ENCODE results near the gene SLC16A11. TPM values are rescaled to one million over a fixed set of nuclear protein-coding genes. Genes with fewer than 3 reads are reported as not detected.
"Not testable (repeated sequence)": the region's sequence is repeated elsewhere in the genome, so short reads cannot be mapped to it uniquely, and the experiment has no call there.

The SLC16A11 gene
- total and polyA plus RNA-seq, 4 donors: 1.9 to 8.9 (median 6.5) TPM

DNA sequence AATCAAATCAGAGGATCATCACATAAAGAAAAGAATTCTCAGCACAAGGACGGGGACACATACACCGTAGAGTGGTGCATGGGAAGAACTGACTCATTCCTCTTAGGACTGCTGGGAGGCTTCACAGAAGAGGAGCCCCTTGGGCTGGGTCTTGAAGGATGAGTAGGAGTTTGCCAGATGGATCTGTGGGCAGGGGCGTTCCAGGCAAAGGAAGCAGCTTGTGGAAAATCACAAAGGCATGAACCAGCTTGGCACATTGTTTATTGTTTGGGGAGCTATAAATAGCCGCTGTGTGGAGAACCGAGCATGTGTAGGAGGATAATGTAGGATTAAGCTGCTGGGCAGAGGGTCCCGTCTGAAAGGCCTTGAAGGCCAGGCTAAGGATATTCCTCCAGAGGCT is 5.1 kb upstream of the SLC16A11 start:
- Histone ChIP-seq H3K9me3 (ENCODE audit: control insufficient read depth in 4 of 4, insufficient read depth in 3 of 4, low read length in 3 of 4) (no peaks in the 10 kb centered on the region), H3K9ac (ENCODE audit: insufficient read depth in 1 of 2, low read length in 2 of 2) (no peak overlapping the region), H3K36me3 (ENCODE audit: control insufficient read depth in 4 of 4, insufficient read depth in 4 of 4, low read length in 4 of 4) (no peaks in the 10 kb centered on the region), H3K27me3 (ENCODE audit: control insufficient read depth in 3 of 3, insufficient read depth in 3 of 3, low read length in 2 of 3) (peaks cover 0 to 35% (median 12%) of the 10 kb centered on the region in 3 donors), H3K4me3 (no peak overlapping the region), H3K4me1 (ENCODE audit: control insufficient read depth in 5 of 5, insufficient read depth in 5 of 5, low read length in 5 of 5) (peaks cover 0 to 13% (median 7%) of the 10 kb centered on the region in 5 donors), H3K27ac (ENCODE audit: low read depth in 1 of 2, low read length in 1 of 2) (no peak overlapping the region)
- TF ChIP-seq, protein P1, sequence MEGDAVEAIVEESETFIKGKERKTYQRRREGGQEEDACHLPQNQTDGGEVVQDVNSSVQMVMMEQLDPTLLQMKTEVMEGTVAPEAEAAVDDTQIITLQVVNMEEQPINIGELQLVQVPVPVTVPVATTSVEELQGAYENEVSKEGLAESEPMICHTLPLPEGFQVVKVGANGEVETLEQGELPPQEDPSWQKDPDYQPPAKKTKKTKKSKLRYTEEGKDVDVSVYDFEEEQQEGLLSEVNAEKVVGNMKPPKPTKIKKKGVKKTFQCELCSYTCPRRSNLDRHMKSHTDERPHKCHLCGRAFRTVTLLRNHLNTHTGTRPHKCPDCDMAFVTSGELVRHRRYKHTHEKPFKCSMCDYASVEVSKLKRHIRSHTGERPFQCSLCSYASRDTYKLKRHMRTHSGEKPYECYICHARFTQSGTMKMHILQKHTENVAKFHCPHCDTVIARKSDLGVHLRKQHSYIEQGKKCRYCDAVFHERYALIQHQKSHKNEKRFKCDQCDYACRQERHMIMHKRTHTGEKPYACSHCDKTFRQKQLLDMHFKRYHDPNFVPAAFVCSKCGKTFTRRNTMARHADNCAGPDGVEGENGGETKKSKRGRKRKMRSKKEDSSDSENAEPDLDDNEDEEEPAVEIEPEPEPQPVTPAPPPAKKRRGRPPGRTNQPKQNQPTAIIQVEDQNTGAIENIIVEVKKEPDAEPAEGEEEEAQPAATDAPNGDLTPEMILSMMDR (IDR thresholded peaks at IDR 0.05; ENCODE audit: control extremely low read depth, extremely low read depth): no peak
- DNase-seq (no peak), ATAC-seq (ENCODE audit: insufficient read depth, low FRiP score) (no peak)
- 84 to 89% methylated on average over 6 of the region's 6 CpGs for WGBS, 2 donors

DNA sequence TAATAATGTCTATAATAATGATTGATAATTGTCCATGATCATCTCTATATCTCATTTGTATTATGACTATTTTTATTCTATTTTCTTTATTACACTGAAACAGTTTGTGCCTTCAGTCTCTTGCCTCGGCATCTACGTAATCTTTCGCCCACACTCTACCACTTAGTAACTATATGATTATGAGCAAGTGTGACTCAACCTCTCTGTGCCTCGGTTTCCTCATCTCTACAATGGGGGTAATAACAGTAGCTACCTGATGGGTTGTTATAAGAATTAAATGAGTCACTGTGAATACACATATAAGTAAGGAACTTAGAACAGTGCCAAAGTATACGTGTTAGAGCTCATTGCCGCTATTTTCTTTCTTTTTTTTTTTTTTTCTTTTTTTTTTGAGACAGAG is 3.7 kb upstream of the SLC16A11 start:
- Histone ChIP-seq H3K9ac (ENCODE audit: insufficient read depth in 1 of 2, low read length in 2 of 2) (no peak overlapping the region), H3K27ac (ENCODE audit: low read depth in 1 of 2, low read length in 1 of 2) (no peak overlapping the region), H3K4me1 (ENCODE audit: control insufficient read depth in 5 of 5, insufficient read depth in 5 of 5, low read length in 5 of 5) (peaks cover 0 to 25% (median 8%) of the 10 kb centered on the region in 5 donors), H3K27me3 (ENCODE audit: control insufficient read depth in 3 of 3, insufficient read depth in 3 of 3, low read length in 2 of 3) (peaks cover 0 to 41% (median 24%) of the 10 kb centered on the region in 3 donors), H3K9me3 (ENCODE audit: control insufficient read depth in 4 of 4, insufficient read depth in 3 of 4, low read length in 3 of 4) (no peaks in the 10 kb centered on the region), H3K4me3 (no peak overlapping the region), H3K36me3 (ENCODE audit: control insufficient read depth in 4 of 4, insufficient read depth in 4 of 4, low read length in 4 of 4) (no peaks in the 10 kb centered on the region)
- ATAC-seq (ENCODE audit: insufficient read depth, low FRiP score) (no peak), DNase-seq (no peak)
- WGBS, 2 donors: 77 to 95% methylated on average over 6 of the region's 6 CpGs
- TF ChIP-seq, protein P1 (IDR thresholded peaks at IDR 0.05; ENCODE audit: control extremely low read depth, extremely low read depth): no peak

DNA sequence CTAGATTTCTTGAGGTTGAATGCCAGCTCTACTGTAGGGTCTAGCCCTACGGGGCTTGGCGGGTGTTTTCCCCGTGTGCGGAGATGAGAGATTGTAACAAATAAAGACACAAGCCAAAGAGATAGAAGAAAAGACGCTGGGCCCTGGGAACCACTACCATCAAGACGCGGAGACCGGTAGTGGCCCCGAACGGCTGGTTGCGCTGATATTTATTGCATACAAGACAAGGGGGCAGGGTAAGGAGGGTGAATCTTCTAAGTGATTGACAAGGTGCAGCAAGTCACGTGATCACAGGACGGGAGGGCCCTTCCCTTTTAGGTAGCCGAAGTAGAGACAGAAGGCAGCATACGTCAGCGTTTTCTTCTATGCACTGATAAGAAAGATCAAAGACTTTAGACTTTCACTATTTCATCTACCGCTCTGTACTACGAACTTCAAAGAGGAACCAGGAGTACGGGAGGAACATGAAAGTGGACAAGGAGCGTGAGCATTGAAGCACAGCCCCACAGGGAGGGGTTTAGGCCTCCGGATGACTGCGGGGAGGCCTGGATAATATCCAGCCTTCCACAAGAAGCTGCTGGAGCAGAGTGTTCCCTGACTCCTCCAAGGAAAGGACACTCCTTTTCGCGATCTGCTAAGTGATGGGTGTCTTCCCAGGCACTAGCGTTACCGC is 3.0 kb upstream of the SLC16A11 start:
- not testable (repeated sequence) for H3K9me3 ChIP-seq (ENCODE audit: control insufficient read depth in 4 of 4, insufficient read depth in 3 of 4, low read length in 3 of 4); H3K36me3 ChIP-seq (ENCODE audit: control insufficient read depth in 4 of 4, insufficient read depth in 4 of 4, low read length in 4 of 4); H3K4me3 ChIP-seq; ATAC-seq (ENCODE audit: insufficient read depth, low FRiP score)
- H3K27me3 ChIP-seq (ENCODE audit: control insufficient read depth in 3 of 3, insufficient read depth in 3 of 3, low read length in 2 of 3): peaks cover 0 to 41% (median 25%) of the 10 kb centered on the region in 3 donors
- H3K9ac ChIP-seq (ENCODE audit: insufficient read depth in 1 of 2, low read length in 2 of 2): peak overlapping the region in 1 of 2 donors; percentile 32
- WGBS, 2 donors: 14 to 19% methylated on average over 26 of the region's 26 CpGs
- peaks cover 0 to 28% (median 12%) of the 10 kb centered on the region in 5 donors for H3K4me1 ChIP-seq (ENCODE audit: control insufficient read depth in 5 of 5, insufficient read depth in 5 of 5, low read length in 5 of 5)
- DNase-seq: peak in 2 of 3 donors; percentile 35 to 46
- H3K27ac ChIP-seq (ENCODE audit: low read depth in 1 of 2, low read length in 1 of 2): peak overlapping the region in 1 of 2 donors; percentile 88

DNA sequence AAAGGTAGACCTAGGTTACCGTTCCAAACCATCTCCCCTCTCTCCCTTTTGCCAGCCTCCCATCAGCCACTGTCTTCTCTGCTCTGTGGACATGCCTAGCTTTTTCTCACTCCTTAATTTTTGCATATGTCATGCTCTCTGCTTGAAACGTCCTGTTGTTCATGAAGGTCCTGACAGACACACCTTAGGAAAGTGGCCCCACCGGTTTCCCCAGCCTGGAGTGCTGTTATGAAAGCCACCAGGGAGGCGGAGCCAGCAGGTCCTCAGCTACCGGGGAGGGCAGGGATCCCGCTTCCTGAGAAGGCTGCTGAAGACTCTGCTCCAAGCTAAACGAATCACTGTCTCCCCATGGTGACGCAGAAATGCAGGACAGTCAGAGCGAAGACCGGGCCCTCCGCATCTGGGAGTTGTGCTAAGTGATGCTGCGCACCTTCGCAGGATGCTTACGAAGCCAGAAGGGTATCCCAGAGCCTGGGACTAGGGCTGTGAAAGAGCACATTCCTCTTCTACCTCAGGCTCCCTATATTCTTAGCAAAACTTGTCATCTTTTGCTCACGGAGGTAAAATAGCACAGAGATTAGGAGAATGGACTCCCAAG is 2.3 kb upstream of the SLC16A11 start:
- H3K4me1 ChIP-seq (ENCODE audit: control insufficient read depth in 5 of 5, insufficient read depth in 5 of 5, low read length in 5 of 5): peaks cover 0 to 28% (median 12%) of the 10 kb centered on the region in 5 donors
- DNase-seq: peak; percentile 59 to 76 (median 75)
- TF ChIP-seq, protein P1 (IDR thresholded peaks at IDR 0.05; ENCODE audit: control extremely low read depth, extremely low read depth): no peak

More for the DNA sequence above, 2.3 kb upstream of the SLC16A11 start:
- peak overlapping the region in 1 of 2 donors; percentile 32 for H3K9ac ChIP-seq (ENCODE audit: insufficient read depth in 1 of 2, low read length in 2 of 2)
- H3K36me3 ChIP-seq (ENCODE audit: control insufficient read depth in 4 of 4, insufficient read depth in 4 of 4, low read length in 4 of 4): no peaks in the 10 kb centered on the region
- no peak overlapping the region for H3K4me3 ChIP-seq
- 12 to 24% methylated on average over 15 of the region's 15 CpGs for WGBS, 2 donors
- peak; percentile 5 for ATAC-seq (ENCODE audit: insufficient read depth, low FRiP score)
- H3K27ac ChIP-seq (ENCODE audit: low read depth in 1 of 2, low read length in 1 of 2): peak overlapping the region in 1 of 2 donors; percentile 88
- H3K9me3 ChIP-seq (ENCODE audit: control insufficient read depth in 4 of 4, insufficient read depth in 3 of 4, low read length in 3 of 4): no peaks in the 10 kb centered on the region
- H3K27me3 ChIP-seq (ENCODE audit: control insufficient read depth in 3 of 3, insufficient read depth in 3 of 3, low read length in 2 of 3): peaks cover 0 to 41% (median 25%) of the 10 kb centered on the region in 3 donors
